Psoas muscle (tissue), 8 donors: ENCODE data around the gene ATP13A5. TPM values are rescaled to one million over a fixed set of nuclear protein-coding genes. Genes with fewer than 3 reads are reported as not detected.

ENCODE experiments used
- ATAC-seq, 4 donors: fragments of 200-7000 bp; cut with Tn5 transposase; one replicate each; pipeline ENCODE4 v1.9.1; 2020; ENCODE audit warnings: moderate library complexity in 3 of 4, mild to moderate bottlenecking in 2 of 4
- DNase-seq, 2 donors: peaks; one replicate each; pipeline ENCODE4 v3.0.0-alpha.2; 2020
- H3K27ac ChIP-seq: fragments of 200-600 bp; one replicate; pipeline ENCODE4 v1.8.0; 2022
- H3K27me3 ChIP-seq, 3 donors: fragments of 200-600 bp in 1 of 3; one replicate each; pipeline versions ENCODE4 v1.6.1 to v1.8.0; 2013 to 2022; ENCODE audit warnings: low read length in 2 of 3, mild to moderate bottlenecking in 2 of 3, moderate library complexity in 1 of 3; ENCODE audit not compliant: insufficient read depth in 3 of 3
- H3K36me3 ChIP-seq, 2 donors: fragments of 200-600 bp in 1 of 2; one replicate each; pipeline versions ENCODE4 v1.6.1 to v1.8.0; 2013 to 2022; ENCODE audit warnings: low read depth in 1 of 2, mild to moderate bottlenecking in 1 of 2, moderate library complexity in 1 of 2; ENCODE audit not compliant: insufficient read depth in 1 of 2
- H3K4me1 ChIP-seq: fragments of 200-600 bp; one replicate; pipeline ENCODE4 v1.8.0; 2022
- H3K4me3 ChIP-seq: fragments of 200-600 bp; one replicate; pipeline ENCODE4 v1.8.0; 2022; ENCODE audit warnings: mild to moderate bottlenecking
- H3K9me3 ChIP-seq: fragments of 200-600 bp; one replicate; pipeline ENCODE4 v1.8.0; 2022
- WGBS, 3 donors: extraction: QIAGEN DNeasy Blood & Tissue Kit; methylation state at CpG; one replicate each; pipeline versions ENCODE4 v1.1.6 to v1.1.7; 2013; 5-methylcytosine and 5-hydroxymethylcytosine counted together
- intact Hi-C, 2 donors: fragments of 100-400 bp; cut with DNase I; formaldehyde crosslinking; loops; one replicate each; pipeline versions ENCODE4 v1.11.0 to v1.14.2; 2022
- polyA plus RNA-seq, 3 donors: library from polyadenylated mRNA; stranded (reverse); fragments of 200-250 nt; gene quantifications; one replicate each; pipeline ENCODE4 v1.2.3, GENCODE V29; 2013
- total RNA-seq, 4 donors: library from RNA; stranded (reverse); fragmentation: NEBNext Ultra II Directional in 2 of 4; extraction: Animal tissue kit (Norgen Biotek cat#: 25700) in 2 of 4; gene quantifications; one replicate each; pipeline versions ENCODE4 v1.2.1 to v1.2.4, GENCODE V29; 2021 to 2023
- TF ChIP-seq, protein P1 (sequence below): fragments of 200-600 bp; IDR thresholded peaks from one replicate; pipeline ENCODE4 v1.8.0; 2022; ENCODE audit warnings: antibody characterized with exemption
- donor health status: healthy with polysubstance abuse.
- donor health status: DM: no; HTN: no; CAD: no; lungs with moderate emphysema.
- donor health status: Bipolar disorder and iron deficiency.
- donor health status: healthy.
- donor health status: DM: yes; HTN: yes; CAD: no.
- donor health status: DM: no; HTN: no; CAD: no.
- donor health status: DM: no; HTN: no; CAD: no.
- donor health status: DM: yes; HTN: yes; CAD: no.

ATP13A5 gene
- total and polyA plus RNA-seq, 7 donors, result 0.07 TPM; not detected in 6

DNA sequence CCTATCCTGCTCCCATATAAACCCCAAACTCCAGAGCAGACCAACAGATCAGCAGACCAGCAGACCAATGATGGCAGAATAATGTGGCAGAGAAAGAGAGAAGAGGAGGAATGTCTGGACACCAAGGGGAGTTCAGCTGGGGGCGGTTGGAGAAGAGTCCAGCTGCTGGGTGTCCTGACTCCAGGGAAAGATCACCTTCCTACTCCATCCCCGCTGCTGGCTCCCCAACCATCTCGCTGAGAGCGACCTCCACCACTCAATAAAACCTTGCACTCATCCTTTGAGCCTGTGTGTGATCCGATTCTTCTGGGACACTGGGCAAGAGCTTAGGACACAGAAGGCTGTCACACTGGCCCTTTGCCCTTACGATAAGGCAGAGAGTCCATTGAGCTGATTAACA lies 150.3 kb downstream of the ATP13A5 start:
- TF ChIP-seq, protein P1, sequence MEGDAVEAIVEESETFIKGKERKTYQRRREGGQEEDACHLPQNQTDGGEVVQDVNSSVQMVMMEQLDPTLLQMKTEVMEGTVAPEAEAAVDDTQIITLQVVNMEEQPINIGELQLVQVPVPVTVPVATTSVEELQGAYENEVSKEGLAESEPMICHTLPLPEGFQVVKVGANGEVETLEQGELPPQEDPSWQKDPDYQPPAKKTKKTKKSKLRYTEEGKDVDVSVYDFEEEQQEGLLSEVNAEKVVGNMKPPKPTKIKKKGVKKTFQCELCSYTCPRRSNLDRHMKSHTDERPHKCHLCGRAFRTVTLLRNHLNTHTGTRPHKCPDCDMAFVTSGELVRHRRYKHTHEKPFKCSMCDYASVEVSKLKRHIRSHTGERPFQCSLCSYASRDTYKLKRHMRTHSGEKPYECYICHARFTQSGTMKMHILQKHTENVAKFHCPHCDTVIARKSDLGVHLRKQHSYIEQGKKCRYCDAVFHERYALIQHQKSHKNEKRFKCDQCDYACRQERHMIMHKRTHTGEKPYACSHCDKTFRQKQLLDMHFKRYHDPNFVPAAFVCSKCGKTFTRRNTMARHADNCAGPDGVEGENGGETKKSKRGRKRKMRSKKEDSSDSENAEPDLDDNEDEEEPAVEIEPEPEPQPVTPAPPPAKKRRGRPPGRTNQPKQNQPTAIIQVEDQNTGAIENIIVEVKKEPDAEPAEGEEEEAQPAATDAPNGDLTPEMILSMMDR, result no peak
- no peaks in the 10 kb centered on the region for H3K27me3 ChIP-seq
- intact Hi-C loops, result no loop called here
- 88 to 96% (median 93%) methylated on average over 6 of the region's 6 CpGs for WGBS, 3 donors
- H3K4me1 ChIP-seq, result no peaks in the 10 kb centered on the region
- no peak overlapping the region for H3K4me3 ChIP-seq
- H3K36me3 ChIP-seq, result no peaks in the 10 kb centered on the region
- no peaks in the 10 kb centered on the region for H3K9me3 ChIP-seq
- ATAC-seq (no peak), DNase-seq (no peak)
- no peak overlapping the region for H3K27ac ChIP-seq

DNA sequence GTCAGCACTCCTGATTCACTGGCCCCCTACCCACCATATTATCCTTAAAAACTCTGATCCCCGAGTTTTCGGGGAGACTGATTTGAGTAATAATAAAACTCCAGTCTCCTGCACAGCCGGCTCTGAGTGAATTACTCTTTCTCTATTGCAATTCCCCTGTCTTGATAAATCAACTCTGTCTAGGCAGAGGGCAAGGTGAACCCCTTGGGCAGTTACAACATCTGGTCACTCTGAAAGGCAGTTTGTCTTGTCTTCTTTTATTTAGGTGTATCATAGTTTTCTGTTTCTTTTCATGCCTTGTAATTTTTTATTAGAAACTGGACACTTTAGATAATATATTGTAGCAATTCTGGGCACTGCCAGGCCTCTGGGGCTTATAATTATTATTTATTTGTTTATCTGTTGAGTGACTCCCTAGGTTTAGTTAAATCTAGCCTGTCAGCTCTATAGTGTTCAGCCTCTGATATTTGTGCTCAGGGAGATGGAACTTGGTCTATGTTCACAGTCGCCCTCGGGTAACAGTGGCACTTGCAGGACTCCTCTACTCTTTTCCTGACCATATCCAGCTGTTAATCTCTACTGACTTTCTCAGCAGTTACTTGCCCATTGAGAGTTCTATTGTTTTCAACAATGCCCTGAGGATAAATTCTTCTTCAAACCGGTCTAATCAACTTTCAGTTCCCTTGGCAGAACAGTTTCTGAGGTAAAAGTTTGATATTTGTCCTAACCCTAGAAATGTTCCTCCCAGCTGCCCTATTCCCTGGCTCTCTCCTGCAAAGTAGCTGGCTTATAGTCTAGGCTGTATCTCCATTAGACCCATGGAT lies 153.0 kb downstream of the ATP13A5 start:
- no peak for ATAC-seq
- Histone ChIP-seq H3K4me3 (no peak overlapping the region), H3K36me3 (no peaks in the 10 kb centered on the region), H3K4me1 (no peaks in the 10 kb centered on the region), H3K27me3 (no peaks in the 10 kb centered on the region), H3K27ac (no peak overlapping the region), H3K9me3 (no peaks in the 10 kb centered on the region)
- TF ChIP-seq, protein P1, result no peak
- WGBS, 3 donors, result 79 to 85% (median 84%) methylated on average over 6 of the region's 6 CpGs
- no peak for DNase-seq
- intact Hi-C loops, result no loop called here

Other genes starting within 250 kb of the ATP13A5 start
- gene PLAAT1, start 137.5 kb downstream of the ATP13A5 start, total RNA-seq, result 10 to 100 TPM; 14.6 to 26.2 (median 21.8) TPM
- 10 to 100 TPM; 10.8 to 24.4 (median 21.4) TPM for gene PLAAT1, start 137.5 kb downstream of the ATP13A5 start, polyA plus RNA-seq
- under 1 TPM in 3 of 4 donors, not detected in 1; 0.10 to 0.36 (median 0.25) TPM for gene ATP13A4, start 176.1 kb upstream of the ATP13A5 start, total RNA-seq
- under 1 TPM in 1 of 3 donors, not detected in 2; 0.18 TPM for gene ATP13A4, start 176.1 kb upstream of the ATP13A5 start, polyA plus RNA-seq
- gene OPA1, start 214.5 kb upstream of the ATP13A5 start, total RNA-seq, result 100 to 1,000 TPM in 1 of 4 donors, 10 to 100 TPM in 3; 73.4 to 129 (median 82.2) TPM
- gene OPA1, start 214.5 kb upstream of the ATP13A5 start, polyA plus RNA-seq, result 10 to 100 TPM; 29.4 to 46.5 (median 45.6) TPM